ENCODE data around the gene MACROD1. TPM values are rescaled to one million over a fixed set of nuclear protein-coding genes. Genes with fewer than 3 reads are reported as not detected.
A peak's percentile ranks its signal among the peaks of the same experiment; 100 is the strongest.

The MACROD1 gene
- polyA plus RNA-seq, 1 donor (not counting 4 experiments of a cell fraction or from before 2014, with no cell fraction given) = 4.6 TPM

DNA sequence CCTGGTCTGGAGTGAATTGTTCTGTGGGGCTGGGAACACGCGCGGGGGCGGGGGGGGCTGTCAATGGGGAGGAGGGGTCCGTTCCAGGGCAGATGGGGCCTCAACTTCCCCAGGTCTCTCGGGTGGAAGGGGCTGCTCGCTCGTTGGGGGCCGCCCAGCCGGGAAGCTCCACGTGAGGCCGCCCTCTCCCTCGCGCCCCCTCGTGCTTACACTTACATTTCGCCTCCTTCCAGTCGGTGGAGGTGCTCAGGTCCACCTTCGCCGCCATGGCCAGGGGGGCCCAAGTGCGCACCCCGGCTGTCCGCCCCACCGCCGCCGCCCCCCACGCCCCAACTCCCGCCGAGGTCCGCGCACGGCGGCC, 452 bp downstream of the MACROD1 start:
- Histone ChIP-seq H3K4me2 (ENCODE audit: control insufficient read depth, extremely low read depth, insufficient read depth, low read depth, low read length) (peak overlapping the region; percentile 87), H3K4me1 (ENCODE audit: control insufficient read depth, extremely low read depth, insufficient read depth, low read length) (peaks cover 9% of the 10 kb centered on the region), H3K27me3 (ENCODE audit: control insufficient read depth, extremely low read depth, insufficient read depth, low read length) (no peaks in the 10 kb centered on the region), H3K36me3 (ENCODE audit: control insufficient read depth in 2 of 2, extremely low read depth in 1 of 2, insufficient read depth in 2 of 2, low read length in 2 of 2) (no peaks in the 10 kb centered on the region), H3K4me3 (ENCODE audit: control insufficient read depth in 2 of 3, extremely low read depth in 1 of 3, insufficient read depth in 2 of 3, low read depth in 1 of 3, low read length in 3 of 3) (peak overlapping the region; percentile 49 to 78 (median 71)), H3K9ac (ENCODE audit: control insufficient read depth, extremely low read depth, insufficient read depth, low read length) (peak overlapping the region; percentile 64), H3K27ac (ENCODE audit: control insufficient read depth, insufficient read depth, low read length) (no peak overlapping the region), H3K79me2 (ENCODE audit: control insufficient read depth, insufficient read depth, low read length) (no peaks in the 10 kb centered on the region), H3K9me3 (ENCODE audit: control insufficient read depth, low read depth, low read length) (no peaks in the 10 kb centered on the region), H2AFZ (ENCODE audit: control insufficient read depth, low read length) (peak overlapping the region; percentile 42), H3K9me1 (ENCODE audit: control insufficient read depth, extremely low read depth, insufficient read depth, low read length) (no peaks in the 10 kb centered on the region), H4K20me1 (ENCODE audit: control insufficient read depth, extremely low read depth, insufficient read depth, low read length) (no peaks in the 10 kb centered on the region)
- FAIRE-seq (no peak), DNase-seq (ENCODE audit: low read depth, low spot score) (no peak)
- TF ChIP-seq, protein P1, sequence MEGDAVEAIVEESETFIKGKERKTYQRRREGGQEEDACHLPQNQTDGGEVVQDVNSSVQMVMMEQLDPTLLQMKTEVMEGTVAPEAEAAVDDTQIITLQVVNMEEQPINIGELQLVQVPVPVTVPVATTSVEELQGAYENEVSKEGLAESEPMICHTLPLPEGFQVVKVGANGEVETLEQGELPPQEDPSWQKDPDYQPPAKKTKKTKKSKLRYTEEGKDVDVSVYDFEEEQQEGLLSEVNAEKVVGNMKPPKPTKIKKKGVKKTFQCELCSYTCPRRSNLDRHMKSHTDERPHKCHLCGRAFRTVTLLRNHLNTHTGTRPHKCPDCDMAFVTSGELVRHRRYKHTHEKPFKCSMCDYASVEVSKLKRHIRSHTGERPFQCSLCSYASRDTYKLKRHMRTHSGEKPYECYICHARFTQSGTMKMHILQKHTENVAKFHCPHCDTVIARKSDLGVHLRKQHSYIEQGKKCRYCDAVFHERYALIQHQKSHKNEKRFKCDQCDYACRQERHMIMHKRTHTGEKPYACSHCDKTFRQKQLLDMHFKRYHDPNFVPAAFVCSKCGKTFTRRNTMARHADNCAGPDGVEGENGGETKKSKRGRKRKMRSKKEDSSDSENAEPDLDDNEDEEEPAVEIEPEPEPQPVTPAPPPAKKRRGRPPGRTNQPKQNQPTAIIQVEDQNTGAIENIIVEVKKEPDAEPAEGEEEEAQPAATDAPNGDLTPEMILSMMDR (optimal IDR thresholded peaks at IDR 0.05 in 1 of 3, IDR thresholded peaks at IDR 0.05 in 1 of 3, conservative IDR thresholded peaks at IDR 0.05 in 1 of 3; ENCODE audit: extremely low read depth in 1 of 3, insufficient read depth in 2 of 3, low read length in 3 of 3) = peak in 1 of 3 experiments; percentile 48
- no peak for TF ChIP-seq EZH2 (IDR thresholded peaks at IDR 0.05; ENCODE audit: low read length)
- dilution Hi-C loops (cut with MboI; ENCODE audit: extremely low pct_ligation_motif_present, low sequenced_read_pairs) = no loop called here

DNA sequence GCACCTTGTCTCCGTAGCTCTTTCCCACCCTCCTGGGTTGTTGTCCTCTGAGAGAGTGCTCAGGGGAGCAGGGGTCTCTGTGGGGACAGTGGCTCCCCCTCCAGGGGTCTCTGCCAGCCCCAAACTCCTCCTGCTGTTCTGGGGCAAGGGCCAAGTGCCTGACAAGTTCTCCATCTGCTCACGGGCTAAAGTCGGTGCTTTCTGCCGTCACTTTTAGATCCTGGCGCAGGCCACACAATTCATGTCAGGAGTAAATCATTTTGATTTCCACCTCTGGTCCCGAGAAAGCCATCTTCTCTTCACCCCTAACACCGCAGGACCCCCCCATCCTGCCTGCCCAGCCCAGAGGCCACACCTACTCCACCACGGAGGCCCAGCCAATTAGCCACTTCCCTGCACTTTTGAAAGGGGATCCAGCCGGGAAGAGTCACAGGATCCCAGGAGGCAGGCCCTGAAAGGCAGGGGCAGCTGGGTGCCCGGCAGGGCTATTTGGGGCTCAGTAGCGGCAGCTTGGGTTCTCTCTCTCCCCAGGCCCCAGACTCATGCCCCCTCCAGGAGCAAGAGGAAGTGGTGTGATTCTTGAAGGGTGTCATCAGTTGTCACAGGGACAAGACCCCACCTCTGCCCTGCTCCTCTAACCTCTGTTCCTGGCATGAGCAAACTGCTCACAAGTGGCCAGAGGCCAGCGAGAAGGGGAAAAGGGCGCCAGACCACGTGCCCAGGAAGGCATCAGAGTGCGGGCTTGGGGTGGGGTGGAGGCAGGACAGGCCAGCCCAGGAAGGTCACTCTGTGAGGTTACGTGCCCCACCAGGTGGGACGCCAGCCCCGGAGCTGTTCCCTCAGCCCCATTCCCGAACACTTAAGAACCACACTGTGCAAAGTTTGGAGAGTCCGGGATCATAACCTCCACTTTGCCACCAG, 1.3 kb downstream of the MACROD1 start:
- DNase-seq (ENCODE audit: low read depth, low spot score) (no peak), FAIRE-seq (no peak)
- Histone ChIP-seq H2AFZ (ENCODE audit: control insufficient read depth, low read length) (no peak overlapping the region), H3K9me1 (ENCODE audit: control insufficient read depth, extremely low read depth, insufficient read depth, low read length) (no peaks in the 10 kb centered on the region), H3K27ac (ENCODE audit: control insufficient read depth, insufficient read depth, low read length) (no peak overlapping the region), H3K9me3 (ENCODE audit: control insufficient read depth, low read depth, low read length) (no peaks in the 10 kb centered on the region), H4K20me1 (ENCODE audit: control insufficient read depth, extremely low read depth, insufficient read depth, low read length) (no peaks in the 10 kb centered on the region), H3K4me3 (ENCODE audit: control insufficient read depth in 2 of 3, extremely low read depth in 1 of 3, insufficient read depth in 2 of 3, low read depth in 1 of 3, low read length in 3 of 3) (peak overlapping the region; percentile 49 to 71 (median 53)), H3K79me2 (ENCODE audit: control insufficient read depth, insufficient read depth, low read length) (no peaks in the 10 kb centered on the region), H3K4me2 (ENCODE audit: control insufficient read depth, extremely low read depth, insufficient read depth, low read depth, low read length) (peak overlapping the region; percentile 87), H3K4me1 (ENCODE audit: control insufficient read depth, extremely low read depth, insufficient read depth, low read length) (peaks cover 9% of the 10 kb centered on the region), H3K27me3 (ENCODE audit: control insufficient read depth, extremely low read depth, insufficient read depth, low read length) (no peaks in the 10 kb centered on the region), H3K9ac (ENCODE audit: control insufficient read depth, extremely low read depth, insufficient read depth, low read length) (peak overlapping the region; percentile 64), H3K36me3 (ENCODE audit: control insufficient read depth in 2 of 2, extremely low read depth in 1 of 2, insufficient read depth in 2 of 2, low read length in 2 of 2) (no peaks in the 10 kb centered on the region)
- dilution Hi-C loops (cut with MboI; ENCODE audit: extremely low pct_ligation_motif_present, low sequenced_read_pairs) = no loop called here
- TF ChIP-seq, protein P1 (optimal IDR thresholded peaks at IDR 0.05 in 1 of 3, IDR thresholded peaks at IDR 0.05 in 1 of 3, conservative IDR thresholded peaks at IDR 0.05 in 1 of 3; ENCODE audit: extremely low read depth in 1 of 3, insufficient read depth in 2 of 3, low read length in 3 of 3) = no peak
- no peak for TF ChIP-seq EZH2 (IDR thresholded peaks at IDR 0.05; ENCODE audit: low read length)

Measured in keratinocyte (primary cell).